ENCODE data around the gene RSU1.

Gene RSU1

DNA sequence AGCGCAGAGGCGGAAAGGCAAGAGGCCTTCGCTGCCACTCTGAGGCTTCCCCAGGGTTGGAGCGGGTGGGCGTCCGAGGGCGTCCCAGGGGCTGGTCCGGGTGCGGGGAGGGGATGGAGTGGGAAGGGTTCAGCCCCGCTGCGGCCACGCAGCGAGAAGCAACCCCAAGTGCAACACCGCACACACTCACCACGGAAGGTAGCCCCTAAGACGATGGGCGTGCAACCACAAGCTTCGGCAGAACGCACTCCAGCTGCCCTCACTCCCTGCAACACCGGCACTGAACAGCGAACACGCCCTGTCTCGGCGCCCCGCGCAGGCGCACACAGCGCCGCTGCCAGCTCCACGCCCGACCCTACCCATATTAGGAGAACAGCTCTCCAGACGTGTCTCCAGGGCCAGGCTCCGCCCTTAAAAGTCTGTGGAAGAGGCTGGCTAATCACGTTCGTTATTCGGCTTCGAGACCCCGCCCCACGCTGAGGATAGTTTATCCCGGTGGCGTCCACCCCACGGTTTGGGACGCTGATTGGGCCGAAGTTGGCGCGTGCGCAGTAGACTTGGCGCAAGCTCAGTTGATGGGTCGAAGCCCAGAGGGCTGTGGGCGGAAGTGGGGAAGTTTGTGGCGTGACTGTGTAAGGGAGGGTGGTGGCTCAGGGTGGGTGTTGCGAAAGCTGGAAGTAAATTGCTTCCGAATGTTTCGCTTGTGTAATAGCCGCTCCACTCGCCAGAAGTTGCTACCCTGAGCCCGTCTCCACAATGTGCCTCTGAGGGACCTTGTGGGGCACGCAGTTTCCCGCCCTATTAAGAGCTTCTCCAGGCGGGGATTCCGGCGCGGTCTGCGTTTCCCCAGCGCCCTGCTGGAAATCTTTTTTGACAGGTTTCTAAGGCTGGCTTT is at the start of gene RSU1:
RSU1 (minus strand) TSS at position 300 of the 895 bp plus-strand sequence. CDS start 343 bp downstream, outside the sequence.
- DNase-seq, result peak; percentile 99

GRCh38 chr10:16866541-16867275 is 49.5 kb upstream of the RSU1 start:
- DNase-seq, result no peak

- DNase-seq, result no peak
These were observed 48.5 kb upstream of the RSU1 start for GRCh38 chr10:16865766-16866165.

GRCh38 chr10:16863766-16864165 is 46.5 kb upstream of the RSU1 start:
- no peak for DNase-seq

DNA sequence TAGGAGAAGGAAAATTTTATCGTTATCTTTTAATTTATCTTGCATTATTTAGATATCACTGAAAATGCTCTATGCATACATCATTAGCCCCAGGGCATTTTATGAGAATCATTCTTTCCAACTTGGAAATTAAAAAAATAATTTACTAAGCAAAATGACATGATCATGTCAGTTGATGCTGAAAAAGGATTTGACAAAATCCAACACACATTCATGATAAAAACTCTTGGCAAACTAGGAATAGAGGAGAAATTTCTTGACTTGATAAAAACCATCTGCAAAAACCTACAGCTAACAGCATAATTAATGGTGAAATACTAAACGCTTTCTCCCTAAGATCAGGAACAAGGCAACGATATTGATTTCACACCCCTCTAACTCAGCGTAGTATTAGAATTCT is 40.2 kb upstream of the RSU1 start:
- no peak for DNase-seq

DNA sequence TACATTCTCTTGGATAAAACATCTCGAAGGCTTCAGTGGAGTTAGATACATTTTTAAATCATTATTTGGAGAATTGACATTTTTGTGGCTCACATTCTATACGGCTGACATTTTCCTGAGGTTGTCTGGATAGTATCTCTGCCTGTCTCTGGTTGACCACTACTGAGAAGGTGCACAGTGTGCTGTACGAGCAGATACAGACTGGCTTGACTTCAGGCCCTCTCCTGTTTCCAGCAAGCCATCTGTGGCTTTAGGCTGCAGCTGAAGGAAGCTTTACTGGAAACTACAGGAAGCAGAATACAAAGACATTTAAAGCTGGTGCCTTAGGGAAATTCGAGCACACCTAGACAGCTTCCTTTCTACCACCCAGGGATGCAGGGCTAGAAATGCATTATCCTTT is 39.3 kb upstream of the RSU1 start:
- no peak for DNase-seq

DNA sequence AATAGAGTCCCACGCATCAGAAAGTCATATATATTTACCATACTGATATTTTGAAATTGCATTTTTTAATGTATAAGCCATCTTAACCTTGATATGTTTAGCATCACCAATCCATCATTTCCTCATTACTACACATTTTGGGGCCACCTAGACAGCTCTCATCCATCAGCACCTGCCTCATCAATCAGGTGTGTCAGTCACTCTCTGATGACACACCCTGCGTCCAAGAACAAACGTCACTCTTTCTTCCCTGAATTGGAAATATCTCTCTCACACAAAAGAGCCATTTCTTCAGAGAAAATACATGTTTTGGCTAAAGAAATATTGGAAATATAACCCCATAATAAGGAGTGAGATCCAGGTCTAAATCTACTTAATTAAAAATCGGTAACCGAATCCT is 38.9 kb upstream of the RSU1 start:
- DNase-seq, result no peak

GRCh38 chr10:16854623-16855022 is 37.4 kb upstream of the RSU1 start:
- DNase-seq, result no peak

- no peak for DNase-seq
These were observed 36.6 kb upstream of the RSU1 start for GRCh38 chr10:16853809-16854208.

- peak; percentile 11 for DNase-seq
These were observed 36.0 kb upstream of the RSU1 start for GRCh38 chr10:16853201-16853600.

DNA sequence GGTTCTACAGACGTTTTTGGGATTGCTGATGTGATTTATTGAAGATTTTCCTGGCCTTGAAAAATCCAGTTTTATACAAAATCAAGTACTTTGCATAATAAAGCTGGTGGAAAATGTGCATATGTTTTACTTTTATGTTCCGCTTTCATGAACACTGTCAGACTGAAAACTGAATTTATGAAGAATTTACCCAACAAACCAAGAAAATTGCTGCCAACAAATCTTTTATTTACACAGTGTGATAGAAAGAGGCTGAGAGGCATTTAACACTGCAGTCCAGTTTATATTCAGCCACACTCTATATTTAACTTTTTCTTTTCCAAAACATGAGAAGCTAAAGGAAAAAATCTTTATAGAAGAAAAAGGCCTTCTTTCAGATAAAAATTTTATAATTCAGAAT is 35.4 kb upstream of the RSU1 start:
- DNase-seq, result no peak

GRCh38 chr10:16848562-16849154 is 31.4 kb upstream of the RSU1 start:
- no peak for DNase-seq

GRCh38 chr10:16847644-16848043 is 30.4 kb upstream of the RSU1 start:
- DNase-seq, result no peak

DNA sequence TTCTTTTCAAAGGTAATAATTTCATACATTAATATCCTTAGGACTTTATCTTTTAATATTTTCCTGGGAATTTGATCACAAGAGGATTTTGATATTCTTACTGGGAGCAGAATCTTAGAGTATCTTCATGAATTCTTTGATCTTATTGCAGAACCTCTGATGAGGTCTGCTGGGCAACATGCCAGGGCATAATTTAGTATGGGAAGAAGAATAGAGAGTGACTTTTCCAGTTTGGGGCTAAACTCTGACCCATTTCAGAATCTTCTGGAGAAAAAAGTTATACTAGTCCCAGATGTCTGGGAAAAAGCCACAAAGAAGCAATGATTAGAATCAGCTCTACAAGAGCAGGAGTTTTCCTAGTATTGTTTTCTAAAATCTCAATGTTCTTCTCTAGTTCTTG is 28.0 kb upstream of the RSU1 start:
- DNase-seq, result no peak

DNA sequence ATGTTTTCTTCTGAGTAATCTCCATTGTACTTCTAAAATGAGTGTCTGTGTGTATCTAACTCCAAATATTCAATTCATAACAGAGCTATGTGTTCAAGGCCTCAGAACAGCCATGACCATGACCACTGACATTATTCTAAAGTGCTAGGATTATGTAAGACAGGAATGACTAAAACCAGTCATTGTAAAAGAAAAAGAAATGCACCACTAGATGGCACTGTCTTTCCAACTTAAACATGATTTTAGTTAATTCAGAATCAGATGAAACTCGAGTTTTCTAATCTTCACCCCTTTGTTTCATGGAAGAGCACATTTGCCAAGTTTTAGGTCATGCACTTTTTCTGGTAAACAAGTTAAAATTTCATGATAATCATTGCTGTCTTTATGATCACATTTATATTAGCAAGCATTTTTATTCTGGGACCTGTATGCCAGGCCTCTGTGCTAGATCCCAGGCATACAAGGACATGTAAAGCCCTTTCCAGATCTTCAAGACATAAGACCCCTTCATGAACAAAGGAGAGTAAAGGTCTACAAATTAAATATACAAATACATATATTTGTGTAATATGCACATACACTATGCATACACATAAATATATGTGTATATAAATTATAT is 26.1 kb upstream of the RSU1 start:
- DNase-seq, result peak; percentile 85

DNA sequence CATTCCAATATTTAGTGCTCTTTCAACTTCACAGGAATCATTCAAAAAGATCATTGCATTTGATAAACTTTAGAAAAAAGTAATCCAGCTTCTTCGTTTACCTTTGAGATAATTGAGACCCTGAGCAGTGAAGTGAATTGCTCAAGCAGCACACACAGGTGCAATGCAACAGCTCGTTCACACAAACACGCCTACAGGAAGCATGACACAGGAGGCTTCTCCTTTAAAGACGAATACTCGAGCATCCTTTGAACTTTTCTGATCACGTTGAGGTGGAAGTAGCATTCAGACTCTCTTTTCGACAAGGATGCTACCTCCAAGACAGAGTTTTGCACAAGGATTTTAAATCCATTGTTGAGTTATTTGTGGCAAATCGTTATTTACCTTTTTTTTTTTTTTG is 18.0 kb upstream of the RSU1 start:
- DNase-seq, result no peak

DNA sequence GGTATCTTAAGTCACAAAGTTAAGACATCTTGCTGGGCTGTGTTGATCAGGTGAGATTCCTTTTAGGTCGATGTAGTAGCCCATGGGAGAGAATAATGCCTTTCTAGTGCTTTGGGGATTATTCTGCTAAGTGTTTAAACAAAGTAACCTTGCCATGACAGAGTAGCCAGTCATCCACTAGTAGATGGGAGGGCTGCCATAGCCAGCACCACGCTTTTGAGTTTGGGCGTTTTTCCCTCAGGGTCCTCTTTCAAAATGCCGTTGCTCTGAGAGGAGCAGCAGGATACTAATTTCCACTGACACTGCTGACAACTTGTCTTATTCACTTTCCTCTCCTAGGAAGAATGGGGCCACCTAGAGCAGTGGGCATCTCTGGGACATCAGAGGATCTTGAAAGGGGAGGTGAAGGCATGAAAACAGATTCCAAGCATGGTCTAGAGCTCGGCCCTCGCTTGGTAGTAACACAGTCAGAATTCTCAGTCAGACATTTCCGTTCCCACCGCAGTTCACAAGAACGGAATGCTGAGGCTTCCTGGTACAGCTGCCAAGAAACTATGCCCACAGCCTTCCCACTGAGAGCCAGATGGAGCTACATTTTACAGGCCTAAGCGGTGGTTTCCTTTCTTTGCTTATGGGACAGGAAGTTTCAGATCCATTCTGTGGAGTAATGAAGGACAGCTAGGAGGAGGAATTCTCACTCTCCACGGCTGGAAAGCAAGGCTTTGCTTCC is 15.3 kb upstream of the RSU1 start:
- no peak for DNase-seq

DNA sequence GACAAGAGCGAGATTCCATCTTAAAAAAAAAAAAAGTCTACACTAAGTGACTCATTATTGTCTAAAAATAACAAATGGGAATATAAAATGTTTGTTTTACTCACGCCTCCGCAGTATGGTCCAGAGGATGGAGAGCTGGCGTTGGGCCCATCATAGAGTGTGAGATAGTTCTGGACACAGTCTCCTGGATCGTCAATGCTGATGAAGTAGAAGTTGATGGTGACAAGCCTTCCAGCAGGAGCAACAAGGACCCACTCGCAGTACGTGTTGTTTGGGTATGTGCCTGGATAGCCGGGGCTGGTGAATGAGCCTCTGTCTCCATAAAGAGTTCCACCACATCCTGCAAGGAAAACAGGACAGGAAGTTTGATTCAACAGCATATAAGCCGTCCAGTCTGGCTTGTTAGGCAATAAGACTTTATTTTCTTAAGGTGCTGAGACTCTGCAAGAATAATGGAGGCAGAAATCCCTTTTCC is 11.5 kb upstream of the RSU1 start:
- DNase-seq, result no peak

GRCh38 chr10:16828114-16828568 is 10.9 kb upstream of the RSU1 start:
- peak; percentile 87 for DNase-seq

DNA sequence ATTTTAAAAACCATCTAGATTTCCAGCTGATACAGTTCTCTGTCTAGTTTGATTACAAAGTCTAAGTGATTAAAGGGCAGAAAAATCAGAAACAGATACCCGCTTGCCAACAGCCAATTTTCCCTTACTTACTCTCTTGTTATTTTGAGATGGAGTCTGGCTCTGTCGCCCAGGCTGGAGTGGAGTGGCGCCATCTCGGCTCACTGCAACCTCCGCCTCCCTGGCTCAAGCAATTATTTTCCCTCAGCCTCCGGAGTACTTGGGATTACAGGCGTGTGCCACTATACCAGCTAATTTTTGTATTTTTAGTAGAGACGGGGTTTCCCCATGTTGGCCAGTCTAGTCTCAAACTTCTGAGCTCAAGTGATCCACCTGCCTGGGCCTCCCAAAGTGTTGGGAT is 10.2 kb upstream of the RSU1 start:
- peak; percentile 9 for DNase-seq

GRCh38 chr10:16822726-16823360 is 5.6 kb upstream of the RSU1 start:
- DNase-seq, result no peak

DNA sequence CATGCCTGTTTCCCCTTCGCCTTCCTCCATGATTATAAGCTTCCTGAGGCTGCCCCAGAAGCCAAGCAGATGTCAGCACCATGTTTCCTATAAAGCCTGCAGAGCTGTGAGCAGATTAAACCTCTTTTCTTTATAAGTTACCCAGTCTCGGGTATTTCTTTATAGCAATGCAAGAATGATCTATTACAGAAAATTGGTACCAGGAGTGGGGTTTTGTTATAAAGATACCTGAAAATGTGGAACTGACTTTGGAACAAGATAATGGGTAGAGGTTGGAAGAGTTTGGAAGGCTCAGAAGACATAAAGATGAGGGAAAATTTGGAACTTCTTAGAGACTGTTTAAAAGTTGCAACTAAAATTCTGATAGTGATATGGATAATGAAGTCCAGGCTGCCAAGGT is 4.8 kb upstream of the RSU1 start:
- DNase-seq, result no peak

All from NCI-H82 (cell line).